Measurements from ENCODE around the gene C13orf42.

The C13orf42 gene

GRCh38 chr13:51118809-51119431 lies 7.8 kb upstream of the C13orf42 start:
- peaks cover 8% of the 10 kb centered on the region for H3K27me3 Mint-ChIP-seq (ENCODE audit: low read depth)
- H3K27ac Mint-ChIP-seq = no peak overlapping the region
- no peak for TF ChIP-seq CTCF (IDR thresholded peaks at IDR 0.05; ENCODE audit: unreplicated experiment in 3 of 3)
- peaks cover 17% of the 10 kb centered on the region for H3K9me3 Mint-ChIP-seq
- no peaks in the 10 kb centered on the region for H3K36me3 Mint-ChIP-seq (ENCODE audit: low read depth)
- peaks cover 15% of the 10 kb centered on the region for H3K4me1 Mint-ChIP-seq
- no peak overlapping the region for H3K4me3 Mint-ChIP-seq

GRCh38 chr13:51113969-51114368 lies 2.9 kb upstream of the C13orf42 start:
- H3K36me3 Mint-ChIP-seq (ENCODE audit: low read depth) = no peaks in the 10 kb centered on the region
- peaks cover 8% of the 10 kb centered on the region for H3K27me3 Mint-ChIP-seq (ENCODE audit: low read depth)
- no peak overlapping the region for H3K27ac Mint-ChIP-seq
- H3K4me3 Mint-ChIP-seq = no peak overlapping the region
- TF ChIP-seq CTCF (IDR thresholded peaks at IDR 0.05; ENCODE audit: unreplicated experiment in 3 of 3) = no peak
- H3K9me3 Mint-ChIP-seq = peaks cover 17% of the 10 kb centered on the region
- no peaks in the 10 kb centered on the region for H3K4me1 Mint-ChIP-seq

- Mint-ChIP-seq H3K4me1 (no peaks in the 10 kb centered on the region), H3K36me3 (ENCODE audit: low read depth) (no peaks in the 10 kb centered on the region), H3K27me3 (ENCODE audit: low read depth) (peaks cover 8% of the 10 kb centered on the region), H3K9me3 (peaks cover 14% of the 10 kb centered on the region), H3K4me3 (no peak overlapping the region), H3K27ac (no peak overlapping the region)
- no peak for TF ChIP-seq CTCF (IDR thresholded peaks at IDR 0.05; ENCODE audit: unreplicated experiment in 3 of 3)
These were observed 2.3 kb upstream of the C13orf42 start for GRCh38 chr13:51113186-51113881.

- no peak overlapping the region for H3K4me3 Mint-ChIP-seq
- peaks cover 9% of the 10 kb centered on the region for H3K9me3 Mint-ChIP-seq
- H3K4me1 Mint-ChIP-seq = no peaks in the 10 kb centered on the region
These were observed 1.7 kb upstream of the C13orf42 start for GRCh38 chr13:51112771-51113170.

GRCh38 chr13:51111997-51112396 lies 923 bp upstream of the C13orf42 start:
- Mint-ChIP-seq H3K27ac (no peak overlapping the region), H3K36me3 (ENCODE audit: low read depth) (no peaks in the 10 kb centered on the region), H3K4me3 (no peak overlapping the region), H3K9me3 (peaks cover 2% of the 10 kb centered on the region), H3K27me3 (ENCODE audit: low read depth) (peaks cover 8% of the 10 kb centered on the region), H3K4me1 (no peaks in the 10 kb centered on the region)
- no peak for TF ChIP-seq CTCF (IDR thresholded peaks at IDR 0.05; ENCODE audit: unreplicated experiment in 3 of 3)

More at GRCh38 chr13:51112771-51113170, 1.7 kb upstream of the C13orf42 start:
- TF ChIP-seq CTCF (IDR thresholded peaks at IDR 0.05; ENCODE audit: unreplicated experiment in 3 of 3) = no peak
- H3K36me3 Mint-ChIP-seq (ENCODE audit: low read depth) = no peaks in the 10 kb centered on the region
- no peak overlapping the region for H3K27ac Mint-ChIP-seq
- H3K27me3 Mint-ChIP-seq (ENCODE audit: low read depth) = peaks cover 8% of the 10 kb centered on the region

GRCh38 chr13:51107996-51108395 lies 3.1 kb downstream of the C13orf42 start:
- Mint-ChIP-seq H3K9me3 (no peaks in the 10 kb centered on the region), H3K27me3 (ENCODE audit: low read depth) (peaks cover 3% of the 10 kb centered on the region), H3K4me3 (no peak overlapping the region), H3K36me3 (ENCODE audit: low read depth) (no peaks in the 10 kb centered on the region), H3K27ac (no peak overlapping the region), H3K4me1 (no peaks in the 10 kb centered on the region)
- TF ChIP-seq CTCF (IDR thresholded peaks at IDR 0.05; ENCODE audit: unreplicated experiment in 3 of 3) = no peak

Data from nephron (organoid).